ENCODE data around the gene ASCC3.

GRCh38 chr6:100862063-100862462 is 19.1 kb downstream of the ASCC3 start:
- TF ChIP-seq EZH2 (IDR thresholded peaks at IDR 0.05; ENCODE audit: insufficient read depth, poor library complexity, severe bottlenecking) (no peak), EZH2phosphoT487 (IDR thresholded peaks at IDR 0.05; ENCODE audit: insufficient read depth, low read depth) (no peak)

All from GM23248 (cell line).